HG02571 (cell line): ENCODE measurements around the gene CSHL1.
"Not testable (repeated sequence)": the region's sequence is repeated elsewhere in the genome, so short reads cannot be mapped to it uniquely, and the experiment has no call there.

Experiments
- ATAC-seq: cut with Tn5 transposase; IDR thresholded peaks from one replicate; pipeline ENCODE4 v1.9.1; 2021; ENCODE audit warnings: mild to moderate bottlenecking, moderate library complexity; ENCODE audit not compliant: unreplicated experiment

Gene CSHL1

GRCh38 chr17:63892316-63893037 lies 18.6 kb downstream of the CSHL1 start:
- not testable (repeated sequence) for ATAC-seq

- not testable (repeated sequence) for ATAC-seq
Measured at GRCh38 chr17:63889026-63889848, 21.8 kb downstream of the CSHL1 start.

- ATAC-seq = not testable (repeated sequence)
Measured at GRCh38 chr17:63885119-63885518, 25.9 kb downstream of the CSHL1 start.

- not testable (repeated sequence) for ATAC-seq
Measured at GRCh38 chr17:63882626-63883126, 28.4 kb downstream of the CSHL1 start.

- no peak for ATAC-seq
Measured at GRCh38 chr17:63881935-63882601, 29.0 kb downstream of the CSHL1 start, which contains the start of gene GH2. Gene GH2, minus strand, starts transcription at chr17:63881944. Its CDS starts 143 bp downstream, at chr17:63881801.

- ATAC-seq = not testable (repeated sequence)
Measured at GRCh38 chr17:63881337-63881736, 29.7 kb downstream of the CSHL1 start.

GRCh38 chr17:63880706-63881105 lies 30.4 kb downstream of the CSHL1 start:
- no peak for ATAC-seq

- ATAC-seq = not testable (repeated sequence)
Measured at GRCh38 chr17:63878413-63878812, 32.6 kb downstream of the CSHL1 start.

- ATAC-seq = not testable (repeated sequence)
Measured at GRCh38 chr17:63874693-63875092, 36.4 kb downstream of the CSHL1 start.

GRCh38 chr17:63874061-63874626 lies 36.9 kb downstream of the CSHL1 start:
- ATAC-seq = not testable (repeated sequence)

GRCh38 chr17:63873577-63873976 lies 37.5 kb downstream of the CSHL1 start, which contains the start of gene CSH2:
Gene CSH2, minus strand, starts transcription at chr17:63873677. Its CDS starts 63 bp downstream, at chr17:63873614.
- not testable (repeated sequence) for ATAC-seq

- ATAC-seq = not testable (repeated sequence)
Measured at GRCh38 chr17:63871646-63872365, 39.3 kb downstream of the CSHL1 start.

- ATAC-seq = not testable (repeated sequence)
Measured at GRCh38 chr17:63870292-63870665, 40.8 kb downstream of the CSHL1 start.

- not testable (repeated sequence) for ATAC-seq
Measured at GRCh38 chr17:63869491-63870291, 41.4 kb downstream of the CSHL1 start.

- not testable (repeated sequence) for ATAC-seq
Measured at GRCh38 chr17:63866625-63867024, 44.4 kb downstream of the CSHL1 start.
